Fibroblast of pulmonary artery (primary cell): ENCODE data around the gene CLEC2A.

ENCODE experiments used
- DNase-seq: peaks from one replicate; pipeline ENCODE4 v3.0.0-alpha.2; 2010; ENCODE audit warnings: low read depth
- H3K4me3 ChIP-seq: replicated peaks from 2 replicates; pipeline ENCODE4 v1.5.1; 2011; ENCODE audit warnings: low read depth, mild to moderate bottlenecking, control low read depth, low read length, moderate library complexity
- CTCF ChIP-seq: IDR thresholded peaks from 2 replicates; pipeline ENCODE4 v1.5.1; 2011; ENCODE audit warnings: mild to moderate bottlenecking, control low read depth, low read length, inconsistent platforms; ENCODE audit errors: missing control alignments

Gene CLEC2A

GRCh38 chr12:9920451-9920850, 11.7 kb downstream of the CLEC2A start:
- no peak for DNase-seq
- no peak for TF ChIP-seq CTCF
- H3K4me3 ChIP-seq = no peak overlapping the region

- TF ChIP-seq CTCF = no peak
- no peak overlapping the region for H3K4me3 ChIP-seq
- DNase-seq = no peak
These were observed 12.7 kb downstream of the CLEC2A start for GRCh38 chr12:9919443-9919842.

- no peak for DNase-seq
- TF ChIP-seq CTCF = no peak
- H3K4me3 ChIP-seq = no peak overlapping the region
These were observed 20.5 kb downstream of the CLEC2A start for GRCh38 chr12:9911708-9912107.

GRCh38 chr12:9910716-9911421, 21.3 kb downstream of the CLEC2A start:
- no peak overlapping the region for H3K4me3 ChIP-seq
- TF ChIP-seq CTCF = no peak
- DNase-seq = no peak

GRCh38 chr12:9909724-9910123, 22.4 kb downstream of the CLEC2A start:
- H3K4me3 ChIP-seq = no peak overlapping the region
- TF ChIP-seq CTCF = no peak
- no peak for DNase-seq

GRCh38 chr12:9908350-9908749, 23.8 kb downstream of the CLEC2A start:
- DNase-seq = no peak
- no peak overlapping the region for H3K4me3 ChIP-seq
- no peak for TF ChIP-seq CTCF

GRCh38 chr12:9907769-9908168, 24.4 kb downstream of the CLEC2A start:
- no peak for DNase-seq
- TF ChIP-seq CTCF = no peak
- no peak overlapping the region for H3K4me3 ChIP-seq
